ENCODE results near the gene BNC2. TPM values are rescaled to one million over a fixed set of nuclear protein-coding genes. Genes with fewer than 3 reads are reported as not detected.

The BNC2 gene
- total RNA-seq, 1 donor from 2014 or later, result 19.3 TPM

DNA sequence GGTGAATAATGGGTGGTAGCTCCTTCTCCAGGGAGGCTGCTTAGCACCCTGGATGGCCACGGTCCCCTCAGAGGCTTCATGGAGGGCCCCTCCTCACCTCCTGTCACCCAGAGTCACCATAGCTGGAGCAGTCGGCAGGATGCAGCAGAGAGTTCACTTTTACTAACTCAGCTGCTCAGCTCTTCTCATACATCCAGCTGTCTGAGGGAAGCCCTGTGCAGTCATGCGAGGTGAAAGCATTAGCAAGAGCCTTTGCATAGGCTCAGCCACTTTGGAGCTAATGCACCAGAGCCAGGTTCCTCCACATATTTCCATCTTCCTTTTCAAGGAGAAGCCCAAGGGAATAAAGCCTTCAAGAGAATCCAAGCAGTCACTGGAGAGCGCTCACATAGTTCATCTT lies 499.2 kb downstream of the BNC2 start:
- no peak for DNase-seq (ENCODE audit: low spot score)

- DNase-seq (ENCODE audit: low spot score), result no peak
Measured at GRCh38 chr9:16370647-16371046, 499.8 kb downstream of the BNC2 start.

- no peak for DNase-seq (ENCODE audit: low spot score)
Measured at GRCh38 chr9:16369427-16369826, 501.0 kb downstream of the BNC2 start.

- DNase-seq (ENCODE audit: low spot score), result no peak
Measured at GRCh38 chr9:16368237-16369087, 502.0 kb downstream of the BNC2 start.

- no peak for DNase-seq (ENCODE audit: low spot score)
Measured at GRCh38 chr9:16367605-16368231, 502.8 kb downstream of the BNC2 start.

GRCh38 chr9:16364347-16364746 lies 506.1 kb downstream of the BNC2 start:
- peak; percentile 42 for DNase-seq (ENCODE audit: low spot score)

- DNase-seq (ENCODE audit: low spot score), result no peak
Measured at GRCh38 chr9:16363916-16364315, 506.6 kb downstream of the BNC2 start.

GRCh38 chr9:16363073-16363781 lies 507.2 kb downstream of the BNC2 start:
- no peak for DNase-seq (ENCODE audit: low spot score)

DNA sequence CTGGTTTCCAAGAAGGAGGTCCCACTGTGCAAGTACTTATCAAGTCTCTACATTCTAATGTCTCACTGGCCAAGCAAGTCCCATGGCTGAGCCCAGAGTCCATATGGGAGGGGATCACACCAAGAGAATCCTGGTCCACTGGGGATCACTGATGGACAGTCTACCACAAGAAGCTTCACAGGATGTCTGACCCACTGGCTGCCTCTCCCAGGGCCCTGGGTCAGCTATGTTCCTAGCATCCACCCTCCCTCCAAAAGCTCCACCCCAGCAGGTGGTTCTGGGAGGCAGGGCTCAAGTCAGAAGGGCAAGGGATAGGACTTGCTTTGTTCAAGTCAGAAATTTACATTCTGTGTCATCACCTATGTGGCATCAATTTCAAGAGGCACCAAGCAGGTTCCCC lies 508.5 kb downstream of the BNC2 start:
- no peak for DNase-seq (ENCODE audit: low spot score)

GRCh38 chr9:16361118-16361517 lies 509.4 kb downstream of the BNC2 start:
- DNase-seq (ENCODE audit: low spot score), result no peak

DNA sequence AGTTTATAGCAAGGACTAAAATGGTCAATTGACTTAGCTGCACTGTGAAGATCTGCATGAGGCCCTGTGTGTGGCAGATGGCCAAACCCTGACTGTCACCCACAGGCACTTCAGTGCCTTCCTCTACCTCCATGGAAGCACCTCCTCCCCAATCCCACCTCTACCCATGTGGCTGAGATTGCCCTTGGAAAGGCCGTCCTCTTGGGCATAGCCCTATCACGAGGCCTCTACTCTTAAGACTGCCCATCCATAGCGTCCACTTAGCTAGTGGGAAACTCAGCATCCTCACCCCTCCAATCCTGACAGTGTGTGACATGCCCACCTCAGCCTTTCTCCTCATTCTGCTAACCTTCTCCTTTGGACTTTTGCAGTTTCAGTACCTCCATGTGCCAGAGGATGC lies 510.2 kb downstream of the BNC2 start:
- no peak for DNase-seq (ENCODE audit: low spot score)
